Anterior cingulate cortex (tissue), 58 donors: ENCODE measurements around the gene QRICH2.
"Not testable (repeated sequence)": the region's sequence is repeated elsewhere in the genome, so short reads cannot be mapped to it uniquely, and the experiment has no call there.

ENCODE experiments used
- DNase-seq, 58 donors: peaks; one replicate each; lab custom pipeline; 2025; lab: John Stamatoyannopoulos, UW

Gene QRICH2, protein sequence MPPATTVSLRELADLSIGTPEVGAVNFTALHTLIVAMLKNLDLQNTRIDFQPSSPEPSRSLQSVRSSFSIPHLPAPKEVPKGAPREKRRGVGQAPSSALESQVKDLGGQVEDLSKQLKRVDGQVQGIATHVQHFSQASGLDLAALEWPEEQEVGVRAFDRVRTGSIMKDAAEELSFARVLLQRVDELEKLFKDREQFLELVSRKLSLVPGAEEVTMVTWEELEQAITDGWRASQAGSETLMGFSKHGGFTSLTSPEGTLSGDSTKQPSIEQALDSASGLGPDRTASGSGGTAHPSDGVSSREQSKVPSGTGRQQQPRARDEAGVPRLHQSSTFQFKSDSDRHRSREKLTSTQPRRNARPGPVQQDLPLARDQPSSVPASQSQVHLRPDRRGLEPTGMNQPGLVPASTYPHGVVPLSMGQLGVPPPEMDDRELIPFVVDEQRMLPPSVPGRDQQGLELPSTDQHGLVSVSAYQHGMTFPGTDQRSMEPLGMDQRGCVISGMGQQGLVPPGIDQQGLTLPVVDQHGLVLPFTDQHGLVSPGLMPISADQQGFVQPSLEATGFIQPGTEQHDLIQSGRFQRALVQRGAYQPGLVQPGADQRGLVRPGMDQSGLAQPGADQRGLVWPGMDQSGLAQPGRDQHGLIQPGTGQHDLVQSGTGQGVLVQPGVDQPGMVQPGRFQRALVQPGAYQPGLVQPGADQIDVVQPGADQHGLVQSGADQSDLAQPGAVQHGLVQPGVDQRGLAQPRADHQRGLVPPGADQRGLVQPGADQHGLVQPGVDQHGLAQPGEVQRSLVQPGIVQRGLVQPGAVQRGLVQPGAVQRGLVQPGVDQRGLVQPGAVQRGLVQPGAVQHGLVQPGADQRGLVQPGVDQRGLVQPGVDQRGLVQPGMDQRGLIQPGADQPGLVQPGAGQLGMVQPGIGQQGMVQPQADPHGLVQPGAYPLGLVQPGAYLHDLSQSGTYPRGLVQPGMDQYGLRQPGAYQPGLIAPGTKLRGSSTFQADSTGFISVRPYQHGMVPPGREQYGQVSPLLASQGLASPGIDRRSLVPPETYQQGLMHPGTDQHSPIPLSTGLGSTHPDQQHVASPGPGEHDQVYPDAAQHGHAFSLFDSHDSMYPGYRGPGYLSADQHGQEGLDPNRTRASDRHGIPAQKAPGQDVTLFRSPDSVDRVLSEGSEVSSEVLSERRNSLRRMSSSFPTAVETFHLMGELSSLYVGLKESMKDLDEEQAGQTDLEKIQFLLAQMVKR (N-terminal part only)

DNA sequence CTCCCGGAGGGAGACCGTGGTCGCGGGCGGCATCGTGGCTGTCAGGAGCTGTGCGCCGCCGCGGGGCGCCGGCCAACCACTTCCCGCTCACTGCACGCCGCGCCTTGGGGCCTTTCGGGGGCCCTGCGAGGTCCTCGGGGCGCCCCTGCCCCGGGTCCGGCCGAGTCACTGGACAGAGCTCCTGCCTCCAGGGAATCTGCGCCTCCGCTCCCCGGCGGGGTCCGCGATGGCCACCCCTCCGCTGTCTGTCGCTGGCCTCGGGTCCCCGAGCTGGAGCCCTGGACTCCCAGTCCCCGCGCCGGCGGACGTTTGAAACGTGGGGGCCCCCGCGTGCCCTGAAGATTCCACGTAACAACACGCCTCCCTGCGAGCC lies at the start of gene QRICH2:
QRICH2 (minus strand) TSS at position 311 of the 373 bp plus-strand sequence; CDS start at position 33, 278 bp downstream.
- no peak for DNase-seq

- no peak for DNase-seq
Measured at GRCh38 chr17:76357597-76358158, 49.6 kb upstream of the QRICH2 start.

- no peak for DNase-seq
Measured at GRCh38 chr17:76356803-76357456, 48.9 kb upstream of the QRICH2 start.

DNA sequence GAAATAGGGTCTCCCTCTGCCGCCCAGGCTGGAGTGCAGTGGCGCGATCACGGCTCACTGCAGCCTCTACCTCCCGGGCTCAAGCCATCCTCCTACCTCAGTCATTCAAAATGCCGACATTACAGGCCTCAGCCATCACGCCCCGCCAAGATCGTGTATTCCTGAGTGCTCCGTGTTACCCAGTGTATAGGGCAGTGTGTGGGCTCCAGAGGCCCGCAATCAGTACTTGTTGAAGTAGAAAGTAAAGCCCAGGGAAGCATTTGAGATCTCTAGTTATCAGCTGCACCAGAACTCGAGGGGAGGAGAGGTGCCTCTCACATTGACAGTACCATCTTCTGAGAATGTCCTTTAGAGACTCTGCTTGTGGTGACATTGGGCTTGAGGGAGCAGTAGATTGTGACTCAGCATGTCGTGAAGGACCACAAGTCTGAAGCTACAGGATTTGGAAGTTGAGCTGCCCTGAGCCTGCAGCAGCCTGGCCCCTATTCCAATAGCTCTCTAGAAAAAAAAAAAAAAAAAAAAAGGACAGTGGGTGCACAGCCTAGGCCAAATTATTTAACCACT lies 46.8 kb upstream of the QRICH2 start:
- no peak for DNase-seq

GRCh38 chr17:76354317-76354729 lies 46.2 kb upstream of the QRICH2 start:
- DNase-seq: peak in 6 of 58 donors; percentile 31 to 66 (median 58)

- DNase-seq: peak; percentile 20 to 97 (median 89)
Measured at GRCh38 chr17:76353599-76354316, 45.7 kb upstream of the QRICH2 start, which contains the start of gene PRPSAP1. Gene PRPSAP1, minus strand, starts transcription at chr17:76353916. Its CDS starts 213 bp downstream, at chr17:76353703.

- peak in 9 of 58 donors; percentile 8 to 60 (median 32) for DNase-seq
Measured at GRCh38 chr17:76353004-76353598, 45.0 kb upstream of the QRICH2 start.

- no peak for DNase-seq
Measured at GRCh38 chr17:76351526-76352071, 43.5 kb upstream of the QRICH2 start.

DNA sequence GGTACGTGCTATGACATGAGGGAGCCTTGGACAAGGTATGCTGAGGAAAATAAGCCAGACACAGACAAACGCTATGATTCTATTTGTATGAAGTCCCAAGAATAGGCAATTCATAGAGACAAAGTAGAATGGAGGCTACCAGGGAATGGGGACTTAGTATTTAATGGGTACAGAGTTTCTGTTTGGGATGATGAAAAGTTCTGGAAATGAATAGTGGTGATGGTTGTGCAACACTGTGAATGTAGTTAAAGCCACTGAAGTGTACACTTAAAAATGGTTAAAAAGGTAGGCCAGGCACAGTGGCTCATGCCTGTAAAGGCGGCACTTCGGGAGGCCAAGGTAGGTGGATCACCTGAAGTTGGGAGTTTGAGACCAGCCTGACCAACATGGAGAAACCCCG lies 42.4 kb upstream of the QRICH2 start:
- DNase-seq: no peak

DNA sequence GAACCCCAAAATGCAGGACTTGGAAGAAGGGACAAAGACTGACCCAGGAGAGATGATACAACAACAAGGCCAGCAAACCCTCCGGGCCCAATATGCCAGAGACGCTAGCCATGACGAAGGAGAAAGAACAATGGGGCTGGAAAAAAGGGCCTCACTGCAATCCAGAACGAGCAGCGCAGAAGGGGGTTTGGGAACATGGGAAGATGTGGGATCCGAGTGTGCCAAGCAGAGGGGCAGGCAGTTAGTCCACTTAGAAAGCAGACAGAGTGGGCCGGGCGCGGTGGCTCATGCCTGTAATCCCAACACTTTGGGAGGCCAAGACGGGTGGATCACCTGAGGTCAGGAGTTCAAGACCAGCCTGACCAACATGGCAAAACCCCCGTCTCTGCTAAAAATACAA lies 38.9 kb upstream of the QRICH2 start:
- DNase-seq: not testable (repeated sequence)

GRCh38 chr17:76345377-76345974 lies 37.4 kb upstream of the QRICH2 start:
- DNase-seq: no peak

DNA sequence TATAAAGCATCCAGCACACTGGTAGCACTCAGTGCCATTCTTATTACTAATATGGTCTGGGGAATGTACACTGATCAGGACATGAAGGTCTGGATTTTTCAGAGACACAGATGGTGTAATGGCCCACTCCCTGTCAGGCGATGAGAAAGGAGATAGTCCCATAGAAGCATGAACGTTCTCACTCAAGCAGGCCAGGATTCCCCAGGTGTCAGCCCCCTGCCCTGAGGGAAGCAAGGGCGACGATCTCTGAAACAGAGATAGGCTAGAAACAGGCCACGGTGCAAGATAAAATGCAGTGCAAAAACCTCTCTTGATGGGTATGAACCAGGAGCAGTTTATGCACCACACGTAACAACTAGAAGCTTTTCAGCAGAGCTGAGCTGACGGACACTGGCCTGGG lies 35.0 kb upstream of the QRICH2 start:
- no peak for DNase-seq

GRCh38 chr17:76341301-76341700 lies 33.2 kb upstream of the QRICH2 start:
- DNase-seq: no peak

DNA sequence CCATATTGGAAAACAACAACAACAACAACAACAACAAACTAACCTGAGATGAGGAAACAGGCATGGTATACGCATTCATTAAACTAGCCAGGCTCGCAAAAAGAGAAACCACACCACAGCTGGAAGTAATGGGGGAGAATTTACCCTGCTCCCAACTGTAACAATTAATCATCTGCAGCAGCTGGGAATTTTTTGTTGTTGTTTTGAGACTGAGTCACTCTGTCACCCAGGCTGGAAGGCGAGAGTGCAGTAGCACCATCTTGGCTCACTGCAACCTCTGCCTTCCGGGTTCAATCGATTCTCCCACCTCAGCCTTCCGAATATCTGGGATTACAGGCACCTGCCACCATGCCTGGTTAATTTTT lies 29.3 kb upstream of the QRICH2 start:
- DNase-seq: no peak

- DNase-seq: no peak
Measured at GRCh38 chr17:76336756-76337412, 28.8 kb upstream of the QRICH2 start.

DNA sequence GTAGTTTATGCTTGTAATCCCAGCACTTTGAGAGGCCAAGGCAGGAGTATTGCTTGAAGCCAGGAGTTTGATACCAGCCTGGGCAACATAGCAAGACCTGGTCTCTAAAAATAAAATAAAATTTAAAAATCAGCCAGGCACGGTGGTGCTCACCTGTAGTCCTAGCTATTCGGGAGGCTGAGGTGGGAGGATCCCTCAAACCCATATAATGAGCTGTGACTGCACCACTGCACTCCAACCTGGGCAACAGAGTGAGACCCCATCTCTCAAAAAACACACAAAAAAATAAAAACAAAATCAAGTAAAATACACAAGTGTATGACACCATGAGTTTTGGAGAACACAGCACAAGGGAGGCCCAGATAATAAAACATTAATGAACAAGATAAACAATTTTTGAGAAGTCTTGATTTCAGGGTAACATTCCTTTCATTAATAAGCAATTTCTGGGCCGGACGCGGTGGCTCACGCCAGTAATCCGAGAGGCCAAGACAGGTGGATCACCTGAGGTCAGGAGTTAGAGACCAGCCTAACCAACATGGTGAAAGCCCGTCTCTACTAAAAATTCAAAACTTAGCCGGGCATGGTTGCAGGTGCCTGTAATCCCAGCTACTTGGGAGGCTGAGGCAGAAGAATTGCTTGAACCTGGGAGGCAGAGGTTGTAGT lies 27.8 kb upstream of the QRICH2 start:
- no peak for DNase-seq
